K562 (cell line): ENCODE measurements around the gene S100A8. TPM values are rescaled to one million over a fixed set of nuclear protein-coding genes. Genes with fewer than 3 reads are reported as not detected.

ENCODE experiments used
- ATAC-seq: fragments of 200-7000 bp; cut with Tn5 transposase; 3 replicates; pipeline ENCODE4 v1.9.1; 2020; ENCODE audit warnings: moderate library complexity
- BruUV-seq: library from RNA; stranded (reverse); fragments of 400-500 nt; replicated peaks from 2 replicates; lab custom pipeline; 2021; lab: Mats Ljungman, UMichigan
- CTCF ChIA-PET: fragments of 300-600 bp; formaldehyde crosslinking; extraction: SDS; loops from one replicate; lab custom pipeline; 2021; ENCODE audit warnings: low intra/inter-chr PET ratio; lab: Yijun Ruan, JAX
- POLR2A ChIA-PET: fragments of 300-600, 350-650 bp; sonication (Branson Sonifier 250); formaldehyde crosslinking; extraction: SDS; loops from one replicate; lab custom pipeline; 2021; ENCODE audit warnings: antibody characterized with exemption, inconsistent platforms; lab: Yijun Ruan, JAX
- DNase-seq, 4 experiments: peaks; one replicate each; pipeline versions ENCODE4 v3.0.0 to v3.0.0-alpha.2; 2011 to 2018; ENCODE audit warnings: low spot score in 3 of 4, mixed read lengths in 3 of 4; ENCODE audit errors: extremely low read depth in 1 of 4
- FAIRE-seq: peaks from 2 replicates; lab custom pipeline; 2011; peaks lifted over from hg19 to GRCh38; lab: Jason Lieb, UNC
- H2AFZ ChIP-seq: 2 replicates; pipeline ENCODE4 v1.6.0; 2011; ENCODE audit warnings: low read depth, low read length, control low read depth, inconsistent platforms
- H3K27ac ChIP-seq: fragments of 200-600 bp; 3 replicates; pipeline ENCODE4 v1.8.0; 2011; ENCODE audit warnings: low read depth, mild to moderate bottlenecking, control low read depth, inconsistent platforms, low read length, moderate library complexity, mixed read lengths; ENCODE audit errors: extremely low read depth
- H3K27me3 ChIP-seq, 2 experiments: fragments of 300-600 bp in 1 of 2; 2 replicates in 1 of 2; 3 replicates in 1 of 2; pipeline versions ENCODE4 v1.6.0 to v1.8.0; 2011; ENCODE audit warnings: inconsistent platforms in 2 of 2, low read length in 2 of 2, mild to moderate bottlenecking in 1 of 2, mixed read lengths in 1 of 2, moderate library complexity in 1 of 2; ENCODE audit not compliant: control insufficient read depth in 2 of 2, insufficient read depth in 2 of 2
- H3K36me3 ChIP-seq: fragments of 300-600 bp; 3 replicates; pipeline ENCODE4 v1.8.0; 2011; ENCODE audit warnings: mild to moderate bottlenecking, low read length, inconsistent platforms; ENCODE audit not compliant: control insufficient read depth, insufficient read depth
- H3K4me1 ChIP-seq, 2 experiments: fragments of 200-600 bp in 1 of 2; replicated peaks in 1 of 2; 2 replicates in 1 of 2; 3 replicates in 1 of 2; pipeline versions ENCODE4 v1.5.1 to v1.8.0; 2011; ENCODE audit warnings: inconsistent platforms in 2 of 2, low read length in 2 of 2, mild to moderate bottlenecking in 1 of 2, mixed read lengths in 1 of 2, moderate library complexity in 1 of 2; ENCODE audit not compliant: control insufficient read depth in 2 of 2, insufficient read depth in 2 of 2
- H3K4me2 ChIP-seq: 2 replicates; pipeline ENCODE4 v1.6.1; 2011; ENCODE audit warnings: low read length, control low read depth, inconsistent platforms, mixed read lengths; ENCODE audit not compliant: insufficient read depth
- H3K4me3 ChIP-seq: fragments of 200-600 bp; sonication (generic), shearing (Covaris generic); 2 replicates; pipeline ENCODE4 v1.5.1; 2016; ENCODE audit warnings: control low read depth, inconsistent platforms
- H3K79me2 ChIP-seq: fragments of 200-600 bp; 3 replicates; pipeline ENCODE4 v1.8.0; 2011; ENCODE audit warnings: low read length, inconsistent platforms; ENCODE audit not compliant: control insufficient read depth, insufficient read depth
- H3K9ac ChIP-seq, 2 experiments: 2 replicates each; pipeline versions ENCODE4 v1.6.0 to v1.6.1; 2011; ENCODE audit warnings: low read depth in 2 of 2, low read length in 2 of 2, control low read depth in 1 of 2, inconsistent platforms in 1 of 2, mild to moderate bottlenecking in 1 of 2, mixed read lengths in 1 of 2; ENCODE audit not compliant: insufficient read depth in 1 of 2
- H3K9me1 ChIP-seq: one replicate; pipeline ENCODE4 v1.6.0; 2011; ENCODE audit warnings: inconsistent platforms, mild to moderate bottlenecking, low read length, moderate library complexity; ENCODE audit not compliant: control insufficient read depth, insufficient read depth
- H3K9me3 ChIP-seq: replicated peaks from 2 replicates; pipeline ENCODE4 v1.5.1; 2011; ENCODE audit warnings: low read depth, low read length, inconsistent platforms; ENCODE audit not compliant: control insufficient read depth, insufficient read depth
- H4K20me1 ChIP-seq: replicated peaks from 2 replicates; pipeline ENCODE4 v1.6.1; 2011; ENCODE audit warnings: low read length, inconsistent platforms, mixed read lengths; ENCODE audit not compliant: control insufficient read depth, insufficient read depth
- CHD4 ChIP-seq: fragments of 200-600 bp; sonication (generic); IDR thresholded peaks from 3 replicates; pipeline ENCODE4 v1.6.1; 2012; ENCODE audit warnings: low read depth, mild to moderate bottlenecking, mixed read lengths, low read length, inconsistent platforms; ENCODE audit not compliant: insufficient read depth, insufficient replicate concordance, poor library complexity, severe bottlenecking
- DACH1 ChIP-seq: fragments of 450-650 bp; IDR thresholded peaks from 2 replicates; pipeline ENCODE4 v1.6.1; 2018; ENCODE audit not compliant: partially characterized antibody
- DMBX1 ChIP-seq: fragments of 250-450 bp; sonication (Bioruptor Pico); IDR thresholded peaks from 2 replicates; pipeline ENCODE4 v1.8.0; 2022; ENCODE audit warnings: inconsistent platforms, mild to moderate bottlenecking, moderate library complexity, borderline replicate concordance
- GATA2 ChIP-seq: sonication (generic); formaldehyde crosslinking; IDR thresholded peaks from 2 replicates; pipeline ENCODE4 v1.4.0; 2020; ENCODE audit warnings: mild to moderate bottlenecking, missing genetic modification reagents
- NFIX ChIP-seq: fragments of 250-450 bp; sonication (Bioruptor Pico); IDR thresholded peaks from 2 replicates; pipeline ENCODE4 v1.4.0; 2020; ENCODE audit warnings: low read depth, mild to moderate bottlenecking, moderate library complexity
- RNF2 ChIP-seq: sonication (generic); IDR thresholded peaks from 2 replicates; pipeline ENCODE4 v1.6.1; 2016
- TCF15 ChIP-seq: fragments of 250-450 bp; sonication (Bioruptor Pico); IDR thresholded peaks from 2 replicates; pipeline ENCODE4 v1.8.0; 2022; ENCODE audit warnings: moderate library complexity, mild to moderate bottlenecking, inconsistent platforms
- ZFP91 ChIP-seq: sonication (generic); formaldehyde crosslinking; IDR thresholded peaks from 2 replicates; pipeline ENCODE4 v1.8.0; 2022; ENCODE audit warnings: mild to moderate bottlenecking, missing genetic modification reagents
- in situ Hi-C: fragments of 300-500 bp; cut with MboI; formaldehyde crosslinking; loops from 4 replicates; pipeline ENCODE4 v1.15.0; 2018; ENCODE audit warnings: inconsistent platforms, mixed read lengths
- intact Hi-C: fragments of 100-400 bp; cut with micrococcal nuclease; formaldehyde crosslinking; loops from 2 replicates; pipeline ENCODE4 v1.14.2; 2022
- polyA plus RNA-seq, 8 experiments: library from polyadenylated mRNA; depleted of rRNA in 4 of 8; stranded (reverse) in 5 of 8; unstranded in 3 of 8; fragments of >200 nt; fragmentation: Nextera tagmentation in 2 of 8; fragmentation: Illumina TruSeq in 1 of 8; extraction: Ambion mirVana in 2 of 8; extraction: Trizol in 1 of 8; gene quantifications; 2 replicates each; pipeline versions ENCODE4 v1.2.1 to v1.2.3, GENCODE V29; 2011 to 2014; ENCODE audit warnings: inconsistent platforms in 1 of 8, missing spikeins in 1 of 8
- total RNA-seq, 7 experiments: library from RNA; depleted of rRNA in 6 of 7; stranded (reverse); fragments of >200 nt in 6 of 7; fragmentation: Illumina TruSeq in 2 of 7; extraction: Trizol in 2 of 7; gene quantifications; 2 replicates each; pipeline versions ENCODE4 v1.2.1 to v1.2.3, GENCODE V29; 2011 to 2021; ENCODE audit warnings: low replicate concordance in 1 of 7

Gene S100A8
- total and polyA plus RNA-seq, 9 of the 15 experiments (the other 6 are each of a cell fraction or from before 2014, with no cell fraction given): 0.15 to 0.60 TPM; not detected in 7

GRCh38 chr1:153439273-153439672, 48.4 kb upstream of the S100A8 start:
- in situ Hi-C loops (no loop called here), intact Hi-C loops (no loop called here)
- H3K4me3 ChIP-seq: no peak overlapping the region
- no peak for TF ChIP-seq GATA2 (CRISPR knock-in tag)
- no peak for TF ChIP-seq DACH1
- TF ChIP-seq DMBX1 (CRISPR knock-in tag): no peak
- TF ChIP-seq ZFP91: no peak
- TF ChIP-seq CHD4: no peak
- TF ChIP-seq TCF15 (CRISPR knock-in tag): no peak
- TF ChIP-seq RNF2: no peak
- no peak for TF ChIP-seq NFIX
- H3K27me3 ChIP-seq: peaks cover under 1 to 11% of the 10 kb centered on the region in 2 experiments; a peak in 2 of 5 replicates
- no peak overlapping the region for H3K9ac ChIP-seq
- no peaks in the 10 kb centered on the region for H3K9me3 ChIP-seq
- H3K27ac ChIP-seq: no peak overlapping the region
- peaks cover 20 to 23% of the 10 kb centered on the region in 2 experiments for H3K4me1 ChIP-seq
- no TSS peak for BruUV-seq
- ATAC-seq (no peak), DNase-seq (no peak), FAIRE-seq (no peak)
- H3K4me2 ChIP-seq: no peak overlapping the region
- peaks cover 3% of the 10 kb centered on the region for H3K9me1 ChIP-seq
- H3K79me2 ChIP-seq: no peaks in the 10 kb centered on the region
- H4K20me1 ChIP-seq: no peaks in the 10 kb centered on the region
- ChIA-PET POLR2A (no interaction called here), CTCF (no interaction called here)
- H2AFZ ChIP-seq: no peak overlapping the region
- no peaks in the 10 kb centered on the region for H3K36me3 ChIP-seq
